HG03025 (cell line): ENCODE measurements around the gene KRTAP10-1.
"Not testable (repeated sequence)": the region's sequence is repeated elsewhere in the genome, so short reads cannot be mapped to it uniquely, and the experiment has no call there.

Experiments used
- ATAC-seq: cut with Tn5 transposase; IDR thresholded peaks from one replicate; pipeline ENCODE4 v1.9.1; 2021; ENCODE audit warnings: mild to moderate bottlenecking, moderate library complexity; ENCODE audit not compliant: unreplicated experiment, low FRiP score

The KRTAP10-1 gene

DNA sequence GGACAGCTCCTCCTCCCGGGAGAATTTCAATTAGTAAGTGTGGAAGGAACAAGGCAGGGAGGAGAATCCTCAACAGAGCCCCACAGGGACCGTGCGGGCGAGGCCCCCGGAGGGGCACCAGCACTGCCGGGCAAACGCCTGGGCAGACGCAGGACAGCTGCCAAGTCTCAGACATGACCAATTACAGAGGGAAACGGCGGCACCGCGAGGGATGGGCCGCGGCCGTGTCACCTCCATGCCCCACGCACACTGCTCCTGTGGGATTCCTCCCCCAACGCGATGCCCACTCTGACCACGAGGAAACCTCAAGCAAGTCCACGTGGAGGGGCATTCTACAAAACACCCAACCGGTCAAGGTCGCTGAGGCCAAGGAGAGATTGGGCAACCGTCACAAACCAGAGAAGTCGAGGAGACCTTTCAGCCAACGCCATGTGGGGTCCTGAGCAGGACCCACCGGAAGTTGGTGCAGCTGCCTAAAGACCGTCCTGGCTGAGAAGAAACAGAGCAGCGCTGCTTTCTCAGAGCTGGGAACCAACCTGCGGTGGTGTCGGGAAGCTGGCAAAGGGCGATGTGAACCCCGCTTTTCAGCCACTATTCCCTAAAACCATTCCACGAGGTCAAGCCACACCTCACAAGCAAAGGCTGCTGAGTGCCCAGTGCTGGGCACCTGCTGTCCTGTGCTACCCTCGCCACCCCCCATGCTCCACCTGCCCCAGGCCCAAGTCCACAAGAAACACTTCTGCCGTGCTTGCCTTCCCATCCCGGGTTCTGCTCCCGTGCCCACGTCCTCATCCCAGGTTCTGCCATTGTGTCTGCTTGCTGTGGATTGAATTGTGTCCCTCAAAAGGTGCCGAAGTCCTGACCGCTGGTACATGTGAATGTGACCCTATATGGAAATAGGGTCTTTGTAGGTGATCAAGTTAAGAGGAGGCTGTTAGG, 32.1 kb upstream of the KRTAP10-1 start:
- ATAC-seq = no peak

DNA sequence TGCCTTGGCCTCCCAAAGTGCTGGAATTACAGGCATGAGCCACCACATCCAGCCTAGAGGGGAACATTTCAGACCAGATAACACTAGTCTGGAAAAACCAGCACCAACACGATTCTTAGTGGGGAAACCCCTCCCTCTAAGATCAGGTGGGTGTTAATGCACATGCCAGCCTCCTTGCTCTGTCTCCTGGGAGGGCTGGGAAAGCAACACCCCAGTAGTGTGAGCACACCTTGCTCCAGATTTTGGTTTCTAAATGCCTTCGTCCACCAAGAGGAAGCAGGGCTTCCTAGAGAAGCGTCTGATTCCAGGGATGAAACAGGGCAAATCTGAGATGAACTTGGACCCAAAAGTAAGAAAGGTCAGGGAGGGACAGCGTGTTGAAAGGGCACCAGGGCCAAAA, 31.3 kb upstream of the KRTAP10-1 start:
- no peak for ATAC-seq

DNA sequence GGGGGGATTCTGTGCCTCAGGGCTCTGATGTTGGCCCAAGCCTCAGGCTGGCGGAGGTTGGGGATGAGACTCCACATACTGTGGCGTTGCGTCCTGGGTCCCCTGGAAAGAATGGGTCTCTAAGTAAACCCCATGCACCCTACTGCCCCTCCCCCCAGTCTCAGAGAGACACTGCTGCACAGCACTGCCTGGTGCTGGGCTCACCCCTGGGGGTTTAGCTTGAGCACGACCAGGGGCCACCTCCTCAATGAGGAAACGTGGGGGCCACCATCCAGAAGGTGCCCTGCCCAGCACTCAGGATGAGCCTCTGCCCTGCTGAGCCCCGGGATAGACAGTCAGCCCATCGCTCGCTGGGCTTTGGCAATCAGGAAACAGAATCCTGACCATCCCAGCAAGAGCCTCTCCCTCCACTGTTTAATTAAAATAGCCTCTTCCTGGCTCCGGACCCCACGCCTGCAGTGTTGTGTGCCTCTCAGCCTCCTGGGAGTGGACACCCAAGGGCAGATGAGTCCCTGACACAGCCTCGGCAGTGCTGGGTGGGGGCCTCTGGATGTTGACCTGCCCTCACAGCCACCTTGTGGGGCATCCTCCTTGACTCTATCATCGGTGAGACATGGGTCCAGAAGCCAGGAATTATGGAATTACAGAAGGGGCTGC, 30.0 kb upstream of the KRTAP10-1 start:
- no peak for ATAC-seq

DNA sequence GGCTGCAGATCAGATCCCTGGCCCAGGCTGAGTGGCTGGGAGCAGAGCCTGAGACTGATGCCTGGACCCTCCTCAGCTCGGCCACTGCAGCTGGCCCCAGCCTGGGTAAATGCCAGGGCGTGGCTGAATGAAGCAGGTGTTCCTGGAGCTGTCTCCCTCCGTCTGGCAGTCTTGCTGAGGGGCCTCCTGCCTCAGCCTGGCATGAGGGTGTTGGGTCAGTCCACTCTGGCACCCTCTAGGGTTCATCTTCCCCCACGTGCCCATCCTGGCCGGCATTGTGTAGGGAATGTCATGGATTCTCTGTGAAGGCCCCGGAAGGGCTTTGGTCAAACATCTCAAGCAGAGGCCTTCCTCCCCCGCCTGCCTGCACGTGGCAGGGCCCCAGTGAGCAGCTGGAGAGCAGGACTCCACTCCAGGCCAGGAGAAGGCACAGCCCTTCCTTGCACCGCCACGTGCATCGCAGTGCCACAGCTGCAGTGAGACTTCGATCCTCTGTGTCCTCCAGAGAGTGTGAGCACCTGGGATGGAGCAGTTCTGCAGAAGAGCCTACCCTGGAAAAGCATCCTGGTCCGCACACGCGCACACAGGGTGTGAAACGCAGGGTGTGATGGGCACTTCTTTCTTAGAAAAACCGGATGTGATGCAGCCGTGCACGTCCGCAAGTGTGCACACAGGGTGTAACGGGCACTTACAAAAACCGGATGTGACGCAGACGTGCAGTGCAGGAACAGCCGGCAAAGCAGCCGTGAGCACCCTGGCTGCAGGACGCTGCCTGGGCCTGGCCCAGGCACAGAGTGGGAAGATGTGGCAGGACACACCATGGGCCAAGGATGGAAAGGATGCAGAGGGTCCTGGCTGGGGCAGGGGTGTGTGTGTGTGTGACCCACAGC, 28.9 kb upstream of the KRTAP10-1 start:
- ATAC-seq = no peak

DNA sequence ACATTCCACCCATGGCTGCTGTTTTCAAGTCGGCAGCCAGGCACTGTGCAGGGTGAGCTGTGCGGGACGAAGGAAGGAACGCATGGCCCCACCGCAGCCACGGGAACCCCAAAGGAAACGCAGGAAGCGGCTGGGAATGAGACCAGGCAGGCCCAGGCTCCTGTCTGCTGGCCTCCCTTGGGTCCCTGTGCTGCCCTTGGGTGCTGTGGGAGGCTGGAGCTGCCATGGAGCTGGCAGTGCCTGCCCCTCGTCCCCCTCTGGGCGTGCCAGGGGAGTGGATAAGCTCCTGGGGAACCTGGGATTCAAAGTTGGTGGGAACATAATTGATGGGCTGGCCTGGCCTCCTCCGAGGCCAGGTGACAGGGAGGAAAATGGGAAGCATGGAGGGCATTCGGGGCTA, 28.3 kb upstream of the KRTAP10-1 start:
- ATAC-seq = no peak

DNA sequence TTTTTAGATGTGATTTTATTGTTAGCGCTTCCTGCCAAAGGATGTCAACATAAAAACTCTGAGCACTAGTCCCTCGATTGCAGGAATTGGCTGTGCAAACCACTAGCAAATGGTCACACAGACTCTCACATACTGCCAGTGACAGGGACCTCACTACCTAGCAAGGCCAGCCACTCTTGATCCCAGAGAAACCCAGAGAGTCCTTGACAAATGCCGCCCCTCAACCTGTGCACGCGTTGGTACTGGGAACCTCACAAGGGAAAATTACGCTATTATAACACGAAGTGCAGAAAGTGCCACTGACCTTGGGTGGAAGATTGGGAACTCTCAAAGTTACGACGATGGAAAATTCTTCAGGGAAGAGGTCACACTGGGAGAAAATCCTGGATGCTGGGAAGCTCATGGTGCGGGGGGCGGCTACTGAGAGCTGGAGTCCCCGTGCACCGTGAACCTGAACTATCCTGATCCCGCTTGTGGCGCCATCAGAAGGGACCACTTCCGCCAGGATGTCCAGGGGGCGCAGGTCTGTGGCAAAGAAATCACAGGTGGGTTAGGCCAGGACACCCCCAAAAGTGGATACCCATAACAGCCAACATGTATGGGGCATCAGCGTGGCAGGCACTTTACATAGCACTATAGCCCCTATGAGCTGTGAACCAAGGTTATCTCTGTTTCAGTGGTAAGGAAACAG, 27.6 kb upstream of the KRTAP10-1 start:
- no peak for ATAC-seq

DNA sequence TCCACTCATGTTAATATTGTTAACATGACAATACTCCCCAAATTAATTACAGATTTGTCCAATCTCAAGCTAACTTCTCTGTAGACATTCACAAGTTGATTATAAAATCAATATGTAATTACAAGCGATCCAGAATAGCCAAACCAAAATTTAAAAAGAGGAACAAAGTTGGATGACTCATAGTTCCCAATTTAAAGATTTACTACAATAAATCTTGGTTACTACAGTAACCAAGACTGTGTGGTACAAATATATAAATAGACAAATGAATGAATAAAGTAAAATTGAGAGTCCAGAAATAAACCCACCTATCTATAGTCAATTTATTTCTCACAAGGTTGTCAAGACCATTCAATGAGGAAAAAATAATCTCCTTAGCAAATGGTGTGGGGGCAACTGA, 26.4 kb upstream of the KRTAP10-1 start:
- ATAC-seq = no peak

DNA sequence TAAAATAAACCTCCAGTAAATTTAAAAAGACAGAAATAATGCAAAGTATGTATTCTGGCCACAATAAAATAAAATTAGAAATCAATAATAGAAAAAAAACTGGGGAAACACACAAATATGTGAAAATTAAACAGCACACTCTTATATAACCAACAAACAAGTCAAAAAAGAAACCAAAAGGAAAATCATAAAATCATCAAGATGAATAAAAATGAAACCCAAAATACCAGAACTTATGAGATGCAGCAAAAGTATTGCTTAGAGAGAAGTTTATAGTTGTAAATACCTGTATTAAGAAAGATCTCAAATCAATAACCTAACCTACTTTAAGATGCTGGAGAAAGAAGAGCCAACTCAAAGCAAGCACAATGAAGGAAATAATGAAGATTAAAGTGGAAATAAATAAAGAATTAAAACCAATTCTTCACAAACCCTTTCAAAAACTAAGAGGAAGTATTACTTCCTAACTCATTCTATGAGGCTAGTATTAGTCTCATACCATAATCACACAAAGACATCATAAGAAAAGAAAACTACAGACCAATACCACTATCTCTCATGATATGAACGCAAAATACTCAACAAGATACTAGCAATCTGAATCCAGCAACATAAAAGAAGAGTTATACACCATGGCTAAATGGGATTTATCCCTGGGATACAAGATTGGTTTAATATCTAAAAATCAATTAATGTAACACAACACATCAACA, 25.0 kb upstream of the KRTAP10-1 start:
- ATAC-seq = no peak

DNA sequence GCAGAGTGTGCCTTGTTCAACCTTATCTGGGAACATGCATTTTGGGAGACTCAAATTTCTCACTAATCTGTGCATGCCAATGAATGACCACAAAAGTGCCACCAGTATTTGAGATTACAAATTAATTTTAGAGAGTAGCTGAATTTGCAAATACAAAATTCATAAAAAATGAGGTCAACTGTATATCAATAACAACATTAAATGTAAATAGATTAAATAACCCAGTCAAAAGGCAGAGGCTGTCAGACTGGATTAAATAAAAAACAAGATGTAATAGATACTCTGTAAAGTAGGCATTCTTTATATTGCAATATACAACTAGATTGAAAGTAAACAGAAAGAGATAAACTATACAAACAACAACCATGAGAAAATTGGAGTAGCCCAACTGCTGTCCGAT, 24.1 kb upstream of the KRTAP10-1 start:
- no peak for ATAC-seq

DNA sequence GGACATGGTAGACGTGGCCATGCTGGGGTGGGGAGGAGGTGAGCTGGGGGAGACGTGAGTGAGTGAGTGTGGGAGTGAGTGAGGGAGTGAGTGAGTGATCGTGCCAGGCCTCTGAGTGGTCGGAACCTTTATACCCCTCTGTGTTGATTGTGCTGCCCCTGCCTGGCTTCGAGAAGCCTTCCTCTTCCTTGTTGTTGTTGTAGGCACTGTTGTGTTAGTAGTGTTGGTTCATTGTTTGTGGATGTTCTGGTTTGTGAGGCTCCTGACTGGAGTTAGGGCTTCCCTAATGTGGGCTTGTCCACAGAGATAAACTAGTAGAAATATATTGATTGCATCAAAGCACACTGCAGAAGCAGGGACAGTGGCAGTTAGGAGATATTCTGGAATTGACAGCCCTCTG, 18.7 kb upstream of the KRTAP10-1 start, which contains the start of gene KRTAP10-3:
KRTAP10-3 (minus strand) TSS at position 101 of the 400 bp plus-strand sequence; CDS start at position 21, 80 bp downstream.
- no peak for ATAC-seq

DNA sequence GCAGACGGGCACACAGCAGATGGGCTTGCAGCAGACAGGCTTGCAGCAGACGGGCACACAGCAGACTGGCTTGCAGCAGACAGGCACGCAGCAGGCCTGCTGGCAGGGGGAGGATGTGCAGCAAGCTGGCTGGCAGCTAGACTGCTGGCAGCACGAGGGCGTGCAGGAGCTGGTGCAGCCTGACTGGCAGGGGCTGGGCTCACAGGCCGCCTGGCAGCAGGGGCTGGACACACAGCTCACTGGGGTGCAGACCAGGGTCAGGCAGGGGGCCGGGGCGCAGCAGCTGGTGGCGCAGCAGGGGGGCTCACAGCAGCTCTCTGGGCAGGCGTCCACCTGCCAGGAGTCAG, 18.3 kb upstream of the KRTAP10-1 start:
- ATAC-seq = not testable (repeated sequence)

DNA sequence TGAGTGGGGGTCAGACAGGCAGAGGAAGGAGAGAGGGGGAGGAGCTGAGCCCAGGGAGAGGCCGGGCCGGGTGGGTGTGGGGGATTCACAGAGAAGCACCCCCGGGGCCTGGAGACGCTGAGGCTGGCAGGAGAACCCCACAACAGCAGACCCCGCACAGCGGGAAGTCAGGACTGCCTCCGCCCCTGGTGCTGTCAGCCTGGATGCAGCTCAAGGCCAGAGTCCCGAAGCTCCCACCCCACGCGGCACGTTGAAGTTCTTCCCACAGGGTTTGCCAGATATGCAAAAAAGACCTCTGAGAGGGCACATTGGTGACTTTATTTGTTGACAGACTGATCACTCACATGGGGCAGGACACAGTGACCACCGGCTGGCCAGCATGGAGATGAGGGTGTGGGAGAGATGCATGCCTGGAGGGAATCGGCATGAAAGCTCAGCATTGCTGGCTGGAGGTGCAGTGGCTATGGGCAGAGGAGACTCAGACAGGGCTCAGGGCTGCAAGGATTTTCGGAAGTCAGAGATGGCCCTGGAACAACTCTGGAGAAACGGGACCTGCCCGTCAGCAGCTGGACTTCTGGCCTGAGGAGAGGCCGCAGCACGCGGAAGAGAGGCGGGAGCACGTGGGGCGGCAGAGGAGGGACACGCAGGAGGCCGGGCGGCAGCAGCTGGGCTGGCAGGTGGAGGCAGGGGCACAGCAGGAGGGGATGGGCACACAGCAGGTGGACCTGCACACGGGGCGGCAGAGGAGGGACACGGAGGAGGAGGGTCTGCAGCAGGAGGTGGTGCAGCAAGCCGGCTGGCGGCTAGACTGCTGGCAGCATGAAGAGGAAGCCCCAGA, 17.7 kb upstream of the KRTAP10-1 start:
- ATAC-seq = no peak

DNA sequence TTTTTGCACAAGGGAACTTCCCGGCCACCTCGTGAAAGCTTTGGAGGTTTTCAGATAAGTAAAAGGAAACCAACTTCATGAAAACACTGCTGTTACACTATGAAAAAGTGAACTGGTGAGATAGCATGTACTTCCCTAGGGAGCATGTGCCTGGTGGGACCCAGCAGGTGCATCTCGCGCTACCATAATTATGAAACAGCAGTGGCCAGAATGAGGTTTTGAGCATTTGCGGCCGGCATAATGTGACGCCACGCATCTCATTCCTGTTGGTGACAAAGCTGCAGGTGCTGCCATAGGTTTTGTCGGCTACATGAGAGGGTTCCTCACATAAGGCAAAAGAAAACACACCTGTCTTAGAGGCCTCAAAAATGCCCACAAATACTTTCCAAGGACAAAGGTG, 16.9 kb upstream of the KRTAP10-1 start:
- no peak for ATAC-seq

DNA sequence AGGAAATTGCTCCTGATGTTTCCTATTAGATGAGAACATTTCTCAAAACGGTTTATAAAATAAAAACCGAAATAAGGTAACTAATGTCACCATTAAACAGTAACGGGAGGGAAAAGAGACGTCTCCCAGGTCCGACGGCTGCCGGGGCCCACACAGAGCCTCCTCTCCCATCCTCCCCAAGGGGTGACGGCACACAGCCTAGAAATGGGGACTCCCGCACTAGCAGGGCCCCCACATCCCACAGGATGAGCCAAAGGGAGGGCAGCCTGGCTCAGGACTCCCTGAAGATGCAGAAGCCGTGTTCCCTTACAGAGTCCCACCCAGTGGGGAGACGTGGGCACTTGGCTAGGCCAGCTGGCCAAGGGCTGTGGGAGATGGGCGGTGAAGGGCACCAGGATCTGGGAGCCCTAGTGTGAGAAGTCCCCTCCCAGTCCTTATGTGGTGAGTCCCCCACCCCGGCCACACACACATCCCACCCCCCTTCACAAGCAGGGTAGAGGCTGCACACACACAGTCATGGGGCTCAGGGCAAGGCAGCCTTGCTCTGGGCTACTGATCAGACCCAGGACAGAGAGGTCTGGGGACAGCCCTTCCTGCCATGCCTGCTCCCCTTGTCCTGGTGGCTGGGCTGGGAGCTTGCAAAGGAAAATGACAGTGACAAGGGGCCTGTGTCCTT, 15.3 kb upstream of the KRTAP10-1 start:
- no peak for ATAC-seq

DNA sequence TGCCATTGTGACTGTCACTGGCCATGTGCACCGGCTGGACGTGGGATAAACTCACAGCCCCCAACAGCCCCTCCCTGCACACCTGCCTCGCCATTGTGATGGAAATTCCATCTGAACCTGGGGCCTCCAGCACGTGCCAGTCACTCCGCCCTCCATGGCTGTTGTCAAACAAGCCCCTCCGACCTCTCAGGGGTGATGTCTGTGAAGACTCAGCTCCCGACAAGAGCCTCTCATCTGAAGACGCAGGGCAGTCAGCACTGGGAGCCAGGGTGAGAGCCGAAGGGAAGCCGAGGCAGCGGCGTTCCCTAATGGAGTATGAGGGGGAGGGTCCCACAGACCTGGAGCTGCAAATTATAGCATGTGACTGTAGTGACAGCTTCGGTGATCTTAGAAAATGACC, 12.7 kb upstream of the KRTAP10-1 start:
- no peak for ATAC-seq

DNA sequence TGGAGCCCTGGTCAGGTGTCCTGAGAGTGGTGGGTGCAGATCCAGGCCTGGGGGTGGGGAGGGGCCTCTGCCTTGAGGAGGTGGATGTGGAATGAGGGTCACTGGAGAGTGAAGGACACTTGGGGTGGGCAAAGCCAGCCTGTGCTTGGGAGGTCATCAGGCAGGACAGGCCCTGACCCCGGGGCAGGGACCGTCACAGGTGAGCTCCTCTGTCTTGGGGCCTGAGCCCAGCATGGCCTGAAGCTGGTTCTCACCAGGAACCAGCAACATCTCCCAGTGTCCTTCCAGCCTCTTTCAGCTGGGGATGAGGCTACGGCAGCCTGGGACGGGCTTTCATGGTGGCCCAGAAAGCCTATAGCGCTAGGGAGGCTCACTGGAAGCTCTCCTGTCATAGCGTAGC, 12.1 kb upstream of the KRTAP10-1 start:
- ATAC-seq = no peak

DNA sequence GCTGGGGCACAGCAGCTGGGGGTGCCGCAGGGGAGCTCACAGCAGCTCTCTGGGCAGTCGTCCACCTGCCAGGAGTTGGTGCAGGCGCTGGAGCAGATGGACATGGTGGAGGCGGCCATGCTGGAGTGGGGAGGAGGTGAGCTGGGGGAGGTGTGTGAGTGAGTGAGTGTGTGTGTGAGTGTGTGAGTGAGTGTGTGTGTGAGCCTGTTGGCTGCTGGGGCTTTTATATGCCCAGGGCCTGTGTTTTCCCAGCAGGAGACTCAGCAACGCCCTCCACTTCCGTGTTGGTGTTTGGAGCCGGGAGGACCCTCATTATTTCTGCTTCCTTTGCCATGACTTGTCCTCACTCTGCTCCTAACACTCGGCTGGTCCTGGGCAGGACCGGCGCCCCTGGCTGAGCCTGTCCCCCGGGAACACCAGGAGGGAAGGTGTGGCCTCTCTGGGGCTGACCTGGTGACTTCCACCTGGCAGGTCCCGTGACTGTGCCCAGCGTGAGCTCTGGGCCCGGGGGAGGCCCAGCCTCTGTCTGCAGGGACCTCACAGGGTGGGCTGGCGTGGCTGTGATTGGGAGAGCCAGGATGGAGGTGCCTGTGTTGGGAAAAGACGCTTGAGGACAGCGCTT, 11.5 kb upstream of the KRTAP10-1 start, which contains the start of gene KRTAP10-2:
KRTAP10-2 (minus strand) TSS at position 166 of the 622 bp plus-strand sequence; CDS start at position 119, 47 bp downstream.
- no peak for ATAC-seq

DNA sequence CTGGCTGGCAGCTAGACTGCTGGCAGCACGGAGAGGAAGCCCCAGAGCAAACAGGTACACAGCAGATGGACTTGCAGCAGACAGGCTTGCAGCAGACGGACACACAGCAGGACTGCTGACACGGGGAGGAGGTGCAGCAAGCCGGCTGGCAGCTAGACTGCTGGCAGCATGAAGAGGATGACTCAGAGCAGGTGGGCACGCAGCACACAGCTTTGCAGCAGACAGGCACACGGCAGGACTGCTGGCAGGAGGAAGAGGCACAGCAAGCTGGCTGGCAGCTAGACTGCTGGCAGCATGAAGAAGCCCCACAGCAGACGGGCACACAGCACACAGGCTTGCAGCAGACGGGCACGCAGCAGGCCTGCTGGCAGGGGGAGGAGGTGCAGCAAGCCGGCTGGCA, 10.8 kb upstream of the KRTAP10-1 start:
- no peak for ATAC-seq
